ENCODE measurements around the gene TRDN.

DNA sequence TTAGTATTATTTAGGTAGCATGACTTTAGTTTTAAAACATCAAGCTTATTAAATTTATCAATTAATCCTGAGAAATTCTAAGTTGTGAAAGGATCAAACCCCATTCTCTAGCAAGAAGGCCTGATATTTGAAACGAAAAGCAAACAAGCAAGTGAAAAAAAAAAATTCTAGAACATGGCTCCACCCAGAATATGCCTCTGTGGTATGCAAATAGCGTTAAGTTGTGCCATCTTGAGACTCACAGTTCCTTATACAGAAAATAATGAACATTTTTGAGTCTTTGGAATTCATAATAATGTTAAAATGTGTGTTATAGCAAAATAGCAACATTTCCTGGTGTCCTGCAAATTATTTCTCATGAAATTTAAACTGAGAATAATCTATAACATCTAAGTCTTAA is 42.0 kb downstream of the TRDN start:
- TF ChIP-seq EZH2 (IDR thresholded peaks at IDR 0.05; ENCODE audit: borderline replicate concordance, insufficient read depth, low read length, poor library complexity, severe bottlenecking), result no peak
- TF ChIP-seq, protein P1, sequence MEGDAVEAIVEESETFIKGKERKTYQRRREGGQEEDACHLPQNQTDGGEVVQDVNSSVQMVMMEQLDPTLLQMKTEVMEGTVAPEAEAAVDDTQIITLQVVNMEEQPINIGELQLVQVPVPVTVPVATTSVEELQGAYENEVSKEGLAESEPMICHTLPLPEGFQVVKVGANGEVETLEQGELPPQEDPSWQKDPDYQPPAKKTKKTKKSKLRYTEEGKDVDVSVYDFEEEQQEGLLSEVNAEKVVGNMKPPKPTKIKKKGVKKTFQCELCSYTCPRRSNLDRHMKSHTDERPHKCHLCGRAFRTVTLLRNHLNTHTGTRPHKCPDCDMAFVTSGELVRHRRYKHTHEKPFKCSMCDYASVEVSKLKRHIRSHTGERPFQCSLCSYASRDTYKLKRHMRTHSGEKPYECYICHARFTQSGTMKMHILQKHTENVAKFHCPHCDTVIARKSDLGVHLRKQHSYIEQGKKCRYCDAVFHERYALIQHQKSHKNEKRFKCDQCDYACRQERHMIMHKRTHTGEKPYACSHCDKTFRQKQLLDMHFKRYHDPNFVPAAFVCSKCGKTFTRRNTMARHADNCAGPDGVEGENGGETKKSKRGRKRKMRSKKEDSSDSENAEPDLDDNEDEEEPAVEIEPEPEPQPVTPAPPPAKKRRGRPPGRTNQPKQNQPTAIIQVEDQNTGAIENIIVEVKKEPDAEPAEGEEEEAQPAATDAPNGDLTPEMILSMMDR (IDR thresholded peaks at IDR 0.05; ENCODE audit: poor library complexity, severe bottlenecking), result no peak
- no peak for TF ChIP-seq EP300 (conservative IDR thresholded peaks at IDR 0.05; ENCODE audit: poor library complexity, severe bottlenecking)
- TF ChIP-seq, protein P2, sequence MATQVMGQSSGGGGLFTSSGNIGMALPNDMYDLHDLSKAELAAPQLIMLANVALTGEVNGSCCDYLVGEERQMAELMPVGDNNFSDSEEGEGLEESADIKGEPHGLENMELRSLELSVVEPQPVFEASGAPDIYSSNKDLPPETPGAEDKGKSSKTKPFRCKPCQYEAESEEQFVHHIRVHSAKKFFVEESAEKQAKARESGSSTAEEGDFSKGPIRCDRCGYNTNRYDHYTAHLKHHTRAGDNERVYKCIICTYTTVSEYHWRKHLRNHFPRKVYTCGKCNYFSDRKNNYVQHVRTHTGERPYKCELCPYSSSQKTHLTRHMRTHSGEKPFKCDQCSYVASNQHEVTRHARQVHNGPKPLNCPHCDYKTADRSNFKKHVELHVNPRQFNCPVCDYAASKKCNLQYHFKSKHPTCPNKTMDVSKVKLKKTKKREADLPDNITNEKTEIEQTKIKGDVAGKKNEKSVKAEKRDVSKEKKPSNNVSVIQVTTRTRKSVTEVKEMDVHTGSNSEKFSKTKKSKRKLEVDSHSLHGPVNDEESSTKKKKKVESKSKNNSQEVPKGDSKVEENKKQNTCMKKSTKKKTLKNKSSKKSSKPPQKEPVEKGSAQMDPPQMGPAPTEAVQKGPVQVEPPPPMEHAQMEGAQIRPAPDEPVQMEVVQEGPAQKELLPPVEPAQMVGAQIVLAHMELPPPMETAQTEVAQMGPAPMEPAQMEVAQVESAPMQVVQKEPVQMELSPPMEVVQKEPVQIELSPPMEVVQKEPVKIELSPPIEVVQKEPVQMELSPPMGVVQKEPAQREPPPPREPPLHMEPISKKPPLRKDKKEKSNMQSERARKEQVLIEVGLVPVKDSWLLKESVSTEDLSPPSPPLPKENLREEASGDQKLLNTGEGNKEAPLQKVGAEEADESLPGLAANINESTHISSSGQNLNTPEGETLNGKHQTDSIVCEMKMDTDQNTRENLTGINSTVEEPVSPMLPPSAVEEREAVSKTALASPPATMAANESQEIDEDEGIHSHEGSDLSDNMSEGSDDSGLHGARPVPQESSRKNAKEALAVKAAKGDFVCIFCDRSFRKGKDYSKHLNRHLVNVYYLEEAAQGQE (IDR thresholded peaks at IDR 0.05; ENCODE audit: borderline replicate concordance), result no peak
- no peak for TF ChIP-seq RAD21 (conservative IDR thresholded peaks at IDR 0.05)
- TF ChIP-seq TAF1 (IDR thresholded peaks at IDR 0.05; ENCODE audit: low read depth), result no peak
- TF ChIP-seq POLR2AphosphoS5 (IDR thresholded peaks at IDR 0.05), result no peak
- TF ChIP-seq SMC3 (conservative IDR thresholded peaks at IDR 0.05; ENCODE audit: poor library complexity), result no peak
